Suprapubic skin (tissue), 4 donors: ENCODE measurements around the gene DNAH11. TPM values are rescaled to one million over a fixed set of nuclear protein-coding genes. Genes with fewer than 3 reads are reported as not detected.

Experiments used
- DNase-seq, 2 donors: peaks; one replicate each; pipeline ENCODE4 v3.0.0-alpha.2; 2019; ENCODE audit warnings: low spot score in 2 of 2
- H3K27ac ChIP-seq: fragments of 200-600 bp; sonication (generic); one replicate; pipeline ENCODE4 v1.5.1; 2019
- H3K27me3 ChIP-seq: fragments of 200-600 bp; sonication (generic); one replicate; pipeline ENCODE4 v1.5.1; 2019
- H3K36me3 ChIP-seq: fragments of 200-600 bp; sonication (generic); one replicate; pipeline ENCODE4 v1.5.1; 2019
- H3K4me1 ChIP-seq: fragments of 200-600 bp; sonication (generic); one replicate; pipeline ENCODE4 v1.5.1; 2019
- H3K4me3 ChIP-seq: fragments of 200-600 bp; sonication (generic); one replicate; pipeline ENCODE4 v1.5.1; 2019; ENCODE audit warnings: mild to moderate bottlenecking
- H3K9me3 ChIP-seq: fragments of 200-600 bp; sonication (generic); one replicate; pipeline ENCODE4 v1.5.1; 2019
- CTCF ChIP-seq, 2 donors: fragments of 200-600 bp in 1 of 2; fragments of 450-650 bp in 1 of 2; sonication (generic) in 1 of 2; IDR thresholded peaks; one replicate each; pipeline ENCODE4 v1.5.1; 2016 to 2019; ENCODE audit warnings: antibody characterized with exemption in 2 of 2, mild to moderate bottlenecking in 1 of 2, moderate library complexity in 1 of 2
- EP300 ChIP-seq: sonication (generic); formaldehyde crosslinking; IDR thresholded peaks from one replicate; pipeline ENCODE4 v1.6.1; 2017; ENCODE audit warnings: antibody characterized with exemption
- POLR2A ChIP-seq, 2 donors: fragments of 450-650 bp; IDR thresholded peaks; one replicate each; pipeline ENCODE4 v1.6.1; 2017; ENCODE audit warnings: antibody characterized with exemption in 2 of 2, mild to moderate bottlenecking in 2 of 2, moderate library complexity in 2 of 2
- POLR2AphosphoS5 ChIP-seq, 3 donors: sonication (generic); formaldehyde crosslinking; IDR thresholded peaks; one replicate each; pipeline ENCODE4 v1.6.1; 2017; ENCODE audit warnings: antibody characterized with exemption in 3 of 3
- WGBS: methylation state at CpG from one replicate; pipeline ENCODE4 v1.1.5; 2018; 5-methylcytosine and 5-hydroxymethylcytosine counted together
- total RNA-seq, 4 donors: library from RNA; depleted of rRNA; stranded (reverse); fragments of >200 nt; gene quantifications; one replicate each; pipeline ENCODE4 v1.1.0, GENCODE V29; 2016

The DNAH11 gene
- total RNA-seq, 4 donors from 2014 or later: 0.57 to 48.3 (median 1.8) TPM

- Histone ChIP-seq H3K36me3 (no peaks in the 10 kb centered on the region), H3K4me1 (no peaks in the 10 kb centered on the region), H3K9me3 (no peaks in the 10 kb centered on the region), H3K27me3 (no peaks in the 10 kb centered on the region), H3K27ac (no peak overlapping the region), H3K4me3 (no peak overlapping the region)
- no peak for DNase-seq
- 74% methylated on average over 4 of the region's 4 CpGs for WGBS
- no peak for TF ChIP-seq CTCF (IDR thresholded peaks at IDR 0.05)
- no peak for TF ChIP-seq POLR2A (IDR thresholded peaks at IDR 0.05)
- no peak for TF ChIP-seq EP300
- TF ChIP-seq POLR2AphosphoS5 (IDR thresholded peaks at IDR 0.05): no peak
Measured at GRCh38 chr7:21587139-21587784, 44.4 kb downstream of the DNAH11 start.

- TF ChIP-seq POLR2AphosphoS5 (IDR thresholded peaks at IDR 0.05): no peak
- no peak for TF ChIP-seq CTCF (IDR thresholded peaks at IDR 0.05)
- TF ChIP-seq POLR2A (IDR thresholded peaks at IDR 0.05): no peak
- no peak for TF ChIP-seq EP300
- H3K36me3 ChIP-seq: no peaks in the 10 kb centered on the region
- 73% methylated on average over 4 of the region's 4 CpGs for WGBS
- no peak for DNase-seq
- H3K4me3 ChIP-seq: no peak overlapping the region
- no peaks in the 10 kb centered on the region for H3K4me1 ChIP-seq
- no peaks in the 10 kb centered on the region for H3K27me3 ChIP-seq
- H3K27ac ChIP-seq: no peak overlapping the region
- H3K9me3 ChIP-seq: no peaks in the 10 kb centered on the region
Measured at GRCh38 chr7:21596801-21597200, 54.0 kb downstream of the DNAH11 start.

- H3K4me1 ChIP-seq: no peaks in the 10 kb centered on the region
- H3K27me3 ChIP-seq: no peaks in the 10 kb centered on the region
- H3K36me3 ChIP-seq: no peaks in the 10 kb centered on the region
- no peaks in the 10 kb centered on the region for H3K9me3 ChIP-seq
- no peak overlapping the region for H3K4me3 ChIP-seq
- DNase-seq: no peak
- no peak for TF ChIP-seq POLR2AphosphoS5 (IDR thresholded peaks at IDR 0.05)
- no peak for TF ChIP-seq POLR2A (IDR thresholded peaks at IDR 0.05)
- no peak for TF ChIP-seq EP300
- TF ChIP-seq CTCF (IDR thresholded peaks at IDR 0.05): no peak
- H3K27ac ChIP-seq: no peak overlapping the region
Measured at GRCh38 chr7:21603462-21603861, 60.6 kb downstream of the DNAH11 start.

- no peak for DNase-seq
- Histone ChIP-seq H3K27ac (no peak overlapping the region), H3K36me3 (no peaks in the 10 kb centered on the region), H3K4me3 (no peak overlapping the region), H3K9me3 (no peaks in the 10 kb centered on the region), H3K4me1 (no peaks in the 10 kb centered on the region), H3K27me3 (no peaks in the 10 kb centered on the region)
- TF ChIP-seq POLR2A (IDR thresholded peaks at IDR 0.05) (no peak), POLR2AphosphoS5 (IDR thresholded peaks at IDR 0.05) (no peak), EP300 (no peak), CTCF (IDR thresholded peaks at IDR 0.05) (no peak)
- WGBS: 76% methylated on average over 5 of the region's 5 CpGs
Measured at GRCh38 chr7:21603972-21604749, 61.3 kb downstream of the DNAH11 start.

GRCh38 chr7:21605008-21605585 lies 62.3 kb downstream of the DNAH11 start:
- 84% methylated on average over 3 of the region's 3 CpGs for WGBS
- TF ChIP-seq POLR2A (IDR thresholded peaks at IDR 0.05) (no peak), POLR2AphosphoS5 (IDR thresholded peaks at IDR 0.05) (no peak), EP300 (no peak), CTCF (IDR thresholded peaks at IDR 0.05) (no peak)
- Histone ChIP-seq H3K27me3 (no peaks in the 10 kb centered on the region), H3K27ac (no peak overlapping the region), H3K9me3 (no peaks in the 10 kb centered on the region), H3K36me3 (no peaks in the 10 kb centered on the region), H3K4me1 (no peaks in the 10 kb centered on the region), H3K4me3 (no peak overlapping the region)
- no peak for DNase-seq
